Measurements from ENCODE around the gene FAM83F.
"Not testable (repeated sequence)": the region's sequence is repeated elsewhere in the genome, so short reads cannot be mapped to it uniquely, and the experiment has no call there.

Gene FAM83F

DNA sequence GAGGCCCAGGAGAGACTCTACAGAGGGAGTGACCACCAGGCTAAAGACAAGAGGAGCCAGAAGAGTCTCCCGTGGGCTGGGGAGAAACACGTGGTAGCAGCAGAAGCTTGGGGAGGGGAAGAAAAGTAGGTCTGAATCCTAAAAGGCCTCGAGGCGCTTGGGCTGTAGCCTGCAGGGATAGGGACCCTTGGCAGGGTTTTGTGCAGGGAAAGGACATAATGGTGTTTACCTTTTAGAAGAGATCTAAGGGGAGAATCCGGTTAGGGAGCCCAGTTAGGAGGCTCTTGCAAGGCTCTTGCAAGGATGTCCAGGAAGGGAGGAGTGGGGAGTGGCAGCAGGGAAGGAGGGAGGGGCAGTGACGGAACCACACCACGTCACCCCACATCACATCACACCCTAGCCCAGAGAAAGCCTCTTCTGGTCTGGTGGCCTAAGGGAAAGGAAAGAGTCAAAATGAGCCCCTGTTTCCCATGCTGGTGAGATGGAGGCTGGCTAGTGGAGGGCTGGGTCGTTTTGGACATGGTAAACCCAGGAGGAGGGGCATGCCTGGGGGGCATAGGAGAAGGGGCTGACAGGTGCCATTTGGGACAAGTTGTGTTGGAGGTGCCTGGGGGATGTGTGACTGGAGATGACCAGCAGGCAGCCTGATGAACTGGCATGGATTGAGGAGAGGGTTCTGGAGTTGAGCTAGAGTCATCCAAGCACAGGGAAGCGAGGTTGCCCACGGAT, 6.2 kb upstream of the FAM83F start:
- no peak for FAIRE-seq
- no peak for DNase-seq (ENCODE audit: insufficient read length, low spot score)
- TF ChIP-seq, protein P1, sequence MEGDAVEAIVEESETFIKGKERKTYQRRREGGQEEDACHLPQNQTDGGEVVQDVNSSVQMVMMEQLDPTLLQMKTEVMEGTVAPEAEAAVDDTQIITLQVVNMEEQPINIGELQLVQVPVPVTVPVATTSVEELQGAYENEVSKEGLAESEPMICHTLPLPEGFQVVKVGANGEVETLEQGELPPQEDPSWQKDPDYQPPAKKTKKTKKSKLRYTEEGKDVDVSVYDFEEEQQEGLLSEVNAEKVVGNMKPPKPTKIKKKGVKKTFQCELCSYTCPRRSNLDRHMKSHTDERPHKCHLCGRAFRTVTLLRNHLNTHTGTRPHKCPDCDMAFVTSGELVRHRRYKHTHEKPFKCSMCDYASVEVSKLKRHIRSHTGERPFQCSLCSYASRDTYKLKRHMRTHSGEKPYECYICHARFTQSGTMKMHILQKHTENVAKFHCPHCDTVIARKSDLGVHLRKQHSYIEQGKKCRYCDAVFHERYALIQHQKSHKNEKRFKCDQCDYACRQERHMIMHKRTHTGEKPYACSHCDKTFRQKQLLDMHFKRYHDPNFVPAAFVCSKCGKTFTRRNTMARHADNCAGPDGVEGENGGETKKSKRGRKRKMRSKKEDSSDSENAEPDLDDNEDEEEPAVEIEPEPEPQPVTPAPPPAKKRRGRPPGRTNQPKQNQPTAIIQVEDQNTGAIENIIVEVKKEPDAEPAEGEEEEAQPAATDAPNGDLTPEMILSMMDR (IDR thresholded peaks at IDR 0.05; ENCODE audit: insufficient read depth, missing control alignments): no peak

DNA sequence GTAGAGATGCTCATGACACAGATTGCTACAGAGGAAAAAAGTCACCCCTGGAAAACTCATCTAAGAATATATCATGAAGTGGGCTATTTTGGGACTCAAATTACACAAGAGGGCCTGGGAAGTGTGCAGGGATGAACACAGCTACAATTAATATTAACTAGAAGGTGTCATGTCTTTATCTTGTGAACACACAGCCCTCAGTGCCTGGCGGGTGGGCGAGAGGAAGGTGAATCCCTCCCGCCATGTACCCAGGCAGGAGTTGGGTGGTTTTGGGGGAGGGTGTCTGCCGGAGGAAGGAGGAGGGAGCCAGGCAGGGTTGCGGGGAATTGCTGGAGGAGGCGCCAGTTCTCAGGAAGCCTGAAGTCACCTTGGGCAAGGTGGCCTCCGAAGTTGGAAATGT, 5.1 kb upstream of the FAM83F start:
- TF ChIP-seq, protein P1 (IDR thresholded peaks at IDR 0.05; ENCODE audit: insufficient read depth, missing control alignments): no peak
- FAIRE-seq: no peak
- no peak for DNase-seq (ENCODE audit: insufficient read length, low spot score)

- FAIRE-seq (no peak), DNase-seq (ENCODE audit: insufficient read length, low spot score) (no peak)
- TF ChIP-seq, protein P1 (IDR thresholded peaks at IDR 0.05; ENCODE audit: insufficient read depth, missing control alignments): no peak
Measured at GRCh38 chr22:39990686-39991085, 4.1 kb upstream of the FAM83F start.

DNA sequence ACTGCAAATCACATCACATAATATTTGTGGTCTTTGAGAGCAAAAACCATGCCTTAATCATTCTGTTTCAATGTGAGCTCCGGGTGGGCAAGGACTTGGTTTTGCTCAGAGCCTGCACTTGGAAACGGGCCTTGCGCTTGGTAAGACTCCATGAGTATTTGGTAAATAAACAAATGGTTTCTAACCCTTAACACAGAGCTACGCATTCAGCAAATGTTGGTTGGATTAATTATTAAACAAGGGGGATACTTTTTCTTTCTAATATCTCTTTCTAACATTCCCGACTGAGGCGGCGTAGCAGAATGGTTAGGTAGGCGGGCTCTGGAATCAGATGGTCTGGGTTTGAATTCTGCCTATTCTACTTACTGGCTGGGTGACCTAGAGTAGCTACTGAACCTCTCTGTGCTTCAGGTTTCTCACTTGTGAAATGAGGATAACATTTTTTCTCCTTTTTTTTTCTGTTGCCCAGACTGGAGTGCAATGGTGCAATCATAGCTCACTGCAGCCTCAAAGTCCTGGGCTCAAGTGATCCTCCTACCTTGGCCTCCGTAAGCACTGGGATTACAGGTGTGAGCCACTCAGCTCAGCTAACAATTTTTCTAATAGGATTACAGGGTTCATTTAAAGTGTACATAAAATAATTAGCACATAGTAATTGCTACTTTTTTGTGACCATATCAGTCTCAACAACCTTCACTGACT, 3.4 kb upstream of the FAM83F start:
- no peak for DNase-seq (ENCODE audit: insufficient read length, low spot score)
- TF ChIP-seq, protein P1 (IDR thresholded peaks at IDR 0.05; ENCODE audit: insufficient read depth, missing control alignments): no peak
- no peak for FAIRE-seq

DNA sequence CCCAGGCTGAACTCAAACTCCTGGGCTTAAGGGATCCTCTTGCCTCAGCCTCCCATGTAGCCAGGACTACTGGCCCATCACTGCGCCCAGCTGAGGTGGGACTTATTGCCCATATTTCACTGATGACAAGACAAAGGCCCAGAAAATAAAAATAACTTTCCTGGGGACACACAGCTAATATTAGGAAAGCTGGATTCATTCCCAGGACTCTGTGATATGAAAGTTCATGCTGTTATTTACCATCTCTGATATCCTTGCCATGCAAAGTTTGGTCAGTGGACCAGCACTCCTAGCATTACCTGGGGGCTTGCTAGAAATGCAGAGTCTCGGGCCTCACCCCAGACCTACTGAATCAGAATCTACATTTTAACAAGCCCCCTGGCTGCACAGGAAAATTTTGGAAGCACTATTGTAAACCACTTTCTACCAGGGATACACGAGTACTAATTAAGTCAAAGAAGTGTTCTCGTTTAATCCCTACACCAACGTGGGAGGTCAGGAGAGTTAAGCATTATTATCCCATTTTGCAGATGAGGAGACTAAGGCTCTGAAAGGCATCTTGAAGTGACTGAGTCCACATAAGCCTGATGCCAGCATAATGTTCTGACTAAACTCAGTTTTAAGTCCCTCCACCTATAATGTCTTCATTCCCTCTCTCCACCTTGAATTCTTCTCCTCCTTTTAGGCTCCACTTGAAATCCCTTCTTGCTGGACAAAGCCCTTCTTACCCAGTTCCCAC, 2.5 kb upstream of the FAM83F start:
- TF ChIP-seq, protein P1 (IDR thresholded peaks at IDR 0.05; ENCODE audit: insufficient read depth, missing control alignments): no peak
- DNase-seq (ENCODE audit: insufficient read length, low spot score) (no peak), FAIRE-seq (no peak)

DNA sequence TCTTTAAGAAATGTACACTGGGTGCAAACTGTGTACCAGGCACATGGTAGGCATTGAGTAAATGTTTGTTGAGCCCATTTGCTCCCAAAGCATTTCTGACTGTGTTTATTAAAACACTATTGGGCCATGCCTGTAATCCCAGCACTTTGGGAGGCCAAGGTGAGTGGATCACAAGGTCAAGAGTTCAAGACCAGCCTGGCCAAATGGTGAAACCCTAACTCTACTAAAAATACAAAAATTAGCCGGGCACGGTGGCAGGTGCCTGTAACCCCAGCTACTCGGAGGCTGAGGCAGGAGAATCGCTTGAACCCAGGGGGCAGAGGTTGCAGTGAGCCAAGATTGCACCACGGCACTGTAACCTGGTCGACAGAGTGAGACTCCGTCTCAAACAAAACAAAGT, 1.9 kb upstream of the FAM83F start:
- not testable (repeated sequence) for FAIRE-seq; DNase-seq (ENCODE audit: insufficient read length, low spot score)

DNA sequence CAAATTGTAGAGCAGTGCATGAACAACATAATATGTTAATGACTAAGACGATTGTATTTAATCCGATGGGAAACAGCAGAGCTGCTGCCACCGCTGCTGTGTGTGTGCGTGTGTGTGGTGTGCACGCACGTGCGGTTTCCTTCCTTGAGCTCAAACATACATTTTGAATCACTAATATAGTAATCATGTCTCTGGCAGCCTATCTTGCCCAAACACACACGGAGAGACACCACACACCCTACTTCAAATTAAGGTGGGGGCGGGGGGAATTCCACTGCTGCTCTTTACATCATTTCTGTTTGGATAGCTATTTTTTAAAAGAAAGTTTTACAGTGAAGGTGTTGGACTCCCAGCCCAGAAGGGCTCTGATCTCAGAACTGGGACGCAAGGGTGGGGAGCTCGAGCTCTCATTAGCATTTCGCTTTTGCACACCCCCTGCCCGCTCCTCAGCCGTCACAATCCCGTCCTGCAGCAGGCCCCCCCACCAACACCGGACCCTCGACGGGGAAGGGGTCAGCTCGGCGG, 651 bp upstream of the FAM83F start:
- FAIRE-seq: no peak

More for the DNA sequence above, 651 bp upstream of the FAM83F start:
- TF ChIP-seq, protein P1 (IDR thresholded peaks at IDR 0.05; ENCODE audit: insufficient read depth, missing control alignments): no peak
- DNase-seq (ENCODE audit: insufficient read length, low spot score): no peak
